Measurements from ENCODE around the gene DHX38. TPM values are rescaled to one million over a fixed set of nuclear protein-coding genes. Genes with fewer than 3 reads are reported as not detected.
A peak's percentile ranks its signal among the peaks of the same experiment; 100 is the strongest.

DHX38 gene
- total RNA-seq (ENCODE audit: low replicate concordance): 31.6 and 53.2 TPM in 2 replicates

GRCh38 chr16:72093448-72094265 is at the start of gene DHX38, which contains the start of gene TXNL4B:
TSS of gene DHX38 (plus strand) at chr16:72093847. CDS start at chr16:72096158, 2,311 bp downstream.
TSS of gene TXNL4B (minus strand) at chr16:72093620. CDS start at chr16:72090749, 2,871 bp downstream.
- Histone ChIP-seq H3K9ac (peak within 1 kb of the TSS; percentile 91), H3K27me3 (no peaks in the 10 kb centered on the region), H3F3A (ENCODE audit: low read depth) (peaks cover 10% of the 10 kb centered on the region), H3K4me3 (peak within 1 kb of the TSS; percentile 75), H3K79me2 (ENCODE audit: low read depth) (peaks cover 55% of the 10 kb centered on the region), H4K20me1 (ENCODE audit: low read depth) (no peaks in the 10 kb centered on the region), H3K36me3 (no peaks in the 10 kb centered on the region), H3K4me1 (peaks cover 11% of the 10 kb centered on the region), H3K27ac (peak within 1 kb of the TSS; percentile 72), H3K4me2 (peak within 1 kb of the TSS; percentile 94), H3K9me3 (ENCODE audit: low read depth) (no peaks in the 10 kb centered on the region), H2AFZ (replicated peaks) (peak within 1 kb of the TSS; percentile 69)
- TF ChIP-seq, protein P1, sequence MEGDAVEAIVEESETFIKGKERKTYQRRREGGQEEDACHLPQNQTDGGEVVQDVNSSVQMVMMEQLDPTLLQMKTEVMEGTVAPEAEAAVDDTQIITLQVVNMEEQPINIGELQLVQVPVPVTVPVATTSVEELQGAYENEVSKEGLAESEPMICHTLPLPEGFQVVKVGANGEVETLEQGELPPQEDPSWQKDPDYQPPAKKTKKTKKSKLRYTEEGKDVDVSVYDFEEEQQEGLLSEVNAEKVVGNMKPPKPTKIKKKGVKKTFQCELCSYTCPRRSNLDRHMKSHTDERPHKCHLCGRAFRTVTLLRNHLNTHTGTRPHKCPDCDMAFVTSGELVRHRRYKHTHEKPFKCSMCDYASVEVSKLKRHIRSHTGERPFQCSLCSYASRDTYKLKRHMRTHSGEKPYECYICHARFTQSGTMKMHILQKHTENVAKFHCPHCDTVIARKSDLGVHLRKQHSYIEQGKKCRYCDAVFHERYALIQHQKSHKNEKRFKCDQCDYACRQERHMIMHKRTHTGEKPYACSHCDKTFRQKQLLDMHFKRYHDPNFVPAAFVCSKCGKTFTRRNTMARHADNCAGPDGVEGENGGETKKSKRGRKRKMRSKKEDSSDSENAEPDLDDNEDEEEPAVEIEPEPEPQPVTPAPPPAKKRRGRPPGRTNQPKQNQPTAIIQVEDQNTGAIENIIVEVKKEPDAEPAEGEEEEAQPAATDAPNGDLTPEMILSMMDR (IDR thresholded peaks at IDR 0.05): no peak
- no peak for TF ChIP-seq EZH2 (IDR thresholded peaks at IDR 0.05)
- no peak for TF ChIP-seq EZH2phosphoT487 (IDR thresholded peaks at IDR 0.05)
- H3K4me1 Mint-ChIP-seq: peaks cover 19% of the 10 kb centered on the region
- H3K27me3 Mint-ChIP-seq (ENCODE audit: insufficient read depth, low read depth): no peaks in the 10 kb centered on the region
- no peaks in the 10 kb centered on the region for H3K9me3 Mint-ChIP-seq
- H3K36me3 Mint-ChIP-seq: peaks cover 19% of the 10 kb centered on the region
- peak; percentile 99 for DNase-seq (ENCODE audit: low spot score)
- peak within 1 kb of the TSS; percentile 99 for H3K4me3 Mint-ChIP-seq
- H3K27ac Mint-ChIP-seq: peak within 1 kb of the TSS; percentile 84

DNA sequence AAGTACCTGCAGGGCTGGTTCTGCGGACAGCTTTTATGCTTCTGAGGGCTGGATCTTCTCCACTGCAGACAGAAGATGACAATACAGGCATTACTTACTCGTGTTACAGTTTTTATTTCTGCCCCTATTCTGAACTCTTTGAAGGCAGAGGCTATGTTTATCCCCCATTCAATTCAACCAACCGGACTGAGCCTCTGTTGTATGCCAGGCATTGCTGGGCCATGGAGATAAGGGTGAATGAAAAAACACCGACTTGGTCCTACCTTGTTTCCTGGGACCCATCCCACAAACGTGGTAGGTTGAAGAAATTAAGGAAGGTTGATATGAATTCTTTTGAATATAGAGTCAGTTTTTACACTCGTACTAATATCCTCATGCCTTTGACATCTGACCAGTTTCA is 49.4 kb upstream of the DHX38 start:
- no peaks in the 10 kb centered on the region for H3K9me3 ChIP-seq (ENCODE audit: low read depth)
- no peaks in the 10 kb centered on the region for H3K79me2 ChIP-seq (ENCODE audit: low read depth)
- Mint-ChIP-seq H3K27me3 (ENCODE audit: insufficient read depth, low read depth) (peaks cover 3% of the 10 kb centered on the region), H3K36me3 (peaks cover 2% of the 10 kb centered on the region), H3K9me3 (peaks cover 5% of the 10 kb centered on the region), H3K27ac (no peak overlapping the region), H3K4me1 (no peaks in the 10 kb centered on the region), H3K4me3 (no peak overlapping the region)
- H3K36me3 ChIP-seq: no peaks in the 10 kb centered on the region
- H3K27ac ChIP-seq: no peak overlapping the region
- H3K9ac ChIP-seq: no peak overlapping the region
- H3K4me1 ChIP-seq: no peaks in the 10 kb centered on the region
- no peaks in the 10 kb centered on the region for H3K27me3 ChIP-seq
- H3K4me3 ChIP-seq: no peak overlapping the region
- no peak for DNase-seq (ENCODE audit: low spot score)
- no peak overlapping the region for H2AFZ ChIP-seq (replicated peaks)
- no peak for TF ChIP-seq EZH2phosphoT487 (IDR thresholded peaks at IDR 0.05)
- no peaks in the 10 kb centered on the region for H3F3A ChIP-seq (ENCODE audit: low read depth)
- H4K20me1 ChIP-seq (ENCODE audit: low read depth): no peaks in the 10 kb centered on the region
- H3K4me2 ChIP-seq: no peak overlapping the region

GRCh38 chr16:72044825-72045359 is 48.8 kb upstream of the DHX38 start:
- Histone ChIP-seq H3K36me3 (no peaks in the 10 kb centered on the region), H3K27me3 (no peaks in the 10 kb centered on the region), H2AFZ (replicated peaks) (no peak overlapping the region), H3K4me1 (no peaks in the 10 kb centered on the region), H3K27ac (no peak overlapping the region), H3F3A (ENCODE audit: low read depth) (no peaks in the 10 kb centered on the region), H3K9ac (no peak overlapping the region), H3K4me3 (no peak overlapping the region), H4K20me1 (ENCODE audit: low read depth) (no peaks in the 10 kb centered on the region), H3K9me3 (ENCODE audit: low read depth) (no peaks in the 10 kb centered on the region), H3K79me2 (ENCODE audit: low read depth) (no peaks in the 10 kb centered on the region), H3K4me2 (no peak overlapping the region)
- peaks cover 3% of the 10 kb centered on the region for H3K27me3 Mint-ChIP-seq (ENCODE audit: insufficient read depth, low read depth)
- H3K4me1 Mint-ChIP-seq: no peaks in the 10 kb centered on the region
- no peak for DNase-seq (ENCODE audit: low spot score)
- H3K27ac Mint-ChIP-seq: no peak overlapping the region
- no peak for TF ChIP-seq EZH2 (IDR thresholded peaks at IDR 0.05)
- peaks cover 2% of the 10 kb centered on the region for H3K36me3 Mint-ChIP-seq
- no peak overlapping the region for H3K4me3 Mint-ChIP-seq
- H3K9me3 Mint-ChIP-seq: peaks cover 8% of the 10 kb centered on the region

- no peak for DNase-seq (ENCODE audit: low spot score)
- H2AFZ ChIP-seq (replicated peaks): no peak overlapping the region
- Mint-ChIP-seq H3K4me1 (no peaks in the 10 kb centered on the region), H3K27ac (no peak overlapping the region), H3K4me3 (no peak overlapping the region), H3K27me3 (ENCODE audit: insufficient read depth, low read depth) (no peaks in the 10 kb centered on the region), H3K9me3 (peaks cover 9% of the 10 kb centered on the region), H3K36me3 (no peaks in the 10 kb centered on the region)
- no peaks in the 10 kb centered on the region for H3K79me2 ChIP-seq (ENCODE audit: low read depth)
- H3K9ac ChIP-seq: no peak overlapping the region
- no peak overlapping the region for H3K4me2 ChIP-seq
- H3K27ac ChIP-seq: no peak overlapping the region
- no peaks in the 10 kb centered on the region for H3F3A ChIP-seq (ENCODE audit: low read depth)
- no peaks in the 10 kb centered on the region for H3K4me1 ChIP-seq
- H3K4me3 ChIP-seq: no peak overlapping the region
- no peaks in the 10 kb centered on the region for H3K9me3 ChIP-seq (ENCODE audit: low read depth)
- peaks cover 4% of the 10 kb centered on the region for H3K27me3 ChIP-seq
- H3K36me3 ChIP-seq: no peaks in the 10 kb centered on the region
- TF ChIP-seq EZH2phosphoT487 (IDR thresholded peaks at IDR 0.05) (no peak), EZH2 (IDR thresholded peaks at IDR 0.05) (no peak)
- TF ChIP-seq, protein P1 (IDR thresholded peaks at IDR 0.05): no peak
- no peaks in the 10 kb centered on the region for H4K20me1 ChIP-seq (ENCODE audit: low read depth)
Measured at GRCh38 chr16:72049110-72049509, 44.5 kb upstream of the DHX38 start.

Data from neural progenitor cell (in vitro differentiated cells).